ENCODE data around the gene PSTPIP2. TPM values are rescaled to one million over a fixed set of nuclear protein-coding genes. Genes with fewer than 3 reads are reported as not detected.

Gene PSTPIP2
- total and polyA plus RNA-seq, 2 of the 8 experiments (the other 6 are each of a cell fraction or from before 2014, with no cell fraction given) = 1.8 to 2.4 TPM

- H3K56ac ChIP-seq (replicated peaks; ENCODE audit: insufficient read length, low read depth, low read length) = no peak overlapping the region
- no peak overlapping the region for H3K4me3 ChIP-seq (ENCODE audit: extremely low read depth in 1 of 4, insufficient read depth in 2 of 4, low read depth in 3 of 4, low read length in 4 of 4)
- no peak overlapping the region for H3K23ac ChIP-seq (ENCODE audit: insufficient read length)
- CTCF ChIA-PET (ENCODE audit: partially characterized antibody) = interaction anchor here (0.9 kb wide), 1 partner anchor 116 kb away, joined by 3 read pairs; no protein-coding TSS in a partner anchor
- H3K4ac ChIP-seq (replicated peaks; ENCODE audit: insufficient read length, low read depth, low read length) = no peak overlapping the region
- DNase-seq (ENCODE audit: low read depth in 1 of 2, low spot score in 2 of 2) = no peak
- H2BK5ac ChIP-seq (ENCODE audit: low read depth, low read length) = no peak overlapping the region
- H3K27me3 ChIP-seq (replicated peaks in 1 of 4; ENCODE audit: control insufficient read depth in 3 of 4, extremely low read depth in 1 of 4, insufficient read depth in 3 of 4, low read length in 3 of 4) = no peaks in the 10 kb centered on the region
- no peak overlapping the region for H3K9ac ChIP-seq (replicated peaks in 1 of 4; ENCODE audit: extremely low read depth in 1 of 4, low read depth in 3 of 4, low read length in 3 of 4)
- no peak overlapping the region for H2BK12ac ChIP-seq (ENCODE audit: low read depth, low read length)
- no peak overlapping the region for H2BK15ac ChIP-seq (ENCODE audit: low read length)
- H4K91ac ChIP-seq (replicated peaks; ENCODE audit: insufficient read length, low read length) = no peak overlapping the region
- H2BK120ac ChIP-seq (replicated peaks; ENCODE audit: low read depth, low read length) = no peak overlapping the region
- H3K79me2 ChIP-seq (ENCODE audit: control insufficient read depth in 1 of 2, insufficient read depth in 2 of 2, low read length in 2 of 2) = peaks cover 0 to 5% of the 10 kb centered on the region in 2 experiments; a peak in 2 of 4 replicates
- H4K5ac ChIP-seq (ENCODE audit: insufficient read length, low read depth, low read length) = no peak overlapping the region
- H3K4me1 ChIP-seq (replicated peaks in 1 of 4; ENCODE audit: control insufficient read depth in 3 of 4, insufficient read depth in 4 of 4, low read length in 3 of 4) = no peaks in the 10 kb centered on the region
- no peaks in the 10 kb centered on the region for H3K79me1 ChIP-seq (ENCODE audit: low read depth, low read length)
- POLR2A ChIA-PET (ENCODE audit: partially characterized antibody) = no interaction called here
- H4K20me1 ChIP-seq (replicated peaks in 1 of 2; ENCODE audit: control insufficient read depth in 1 of 2, insufficient read depth in 2 of 2, low read length in 2 of 2) = peaks cover 0 to 3% of the 10 kb centered on the region in 2 experiments
- FAIRE-seq = no peak
- TF ChIP-seq BCL11A (IDR thresholded peaks at IDR 0.05; ENCODE audit: low read depth in 2 of 2, low read length in 2 of 2) (no peak), RBBP5 (IDR thresholded peaks at IDR 0.05; ENCODE audit: borderline replicate concordance, low read depth, low read length) (no peak), KDM4A (IDR thresholded peaks at IDR 0.05; ENCODE audit: low read depth, low read length, severe bottlenecking) (no peak), SIN3A (conservative IDR thresholded peaks at IDR 0.05 in 1 of 2, IDR thresholded peaks at IDR 0.05 in 1 of 2; ENCODE audit: low read depth in 1 of 2, low read length in 2 of 2) (no peak), EZH2 (IDR thresholded peaks at IDR 0.05; ENCODE audit: low read depth, low read length, severe bottlenecking) (no peak), TAF1 (IDR thresholded peaks at IDR 0.05; ENCODE audit: low read depth, low read length) (no peak)
- H3K4me2 ChIP-seq (ENCODE audit: insufficient read depth in 1 of 2, low read depth in 2 of 2, low read length in 2 of 2) = no peak overlapping the region
- H4K8ac ChIP-seq (ENCODE audit: extremely low read depth, insufficient read depth, low read length) = no peak overlapping the region
- no peak overlapping the region for H3K14ac ChIP-seq (ENCODE audit: insufficient read length)
- H3K18ac ChIP-seq (ENCODE audit: extremely low read depth, low read length) = no peak overlapping the region
- H3K23me2 ChIP-seq (ENCODE audit: low read depth, low read length) = no peaks in the 10 kb centered on the region
- no peak overlapping the region for H3K27ac ChIP-seq (ENCODE audit: low read depth, low read length)
- peaks cover 2 to 23% (median 20%) of the 10 kb centered on the region in 4 experiments; a peak in 7 of 8 replicates for H3K36me3 ChIP-seq (ENCODE audit: control insufficient read depth in 2 of 4, insufficient read depth in 4 of 4, low read length in 3 of 4)
- no peak overlapping the region for H2BK20ac ChIP-seq (ENCODE audit: low read length)
- no peak overlapping the region for H2AFZ ChIP-seq (ENCODE audit: low read length)
- H3K9me3 ChIP-seq (ENCODE audit: insufficient read depth in 2 of 2, low read depth in 1 of 2, low read length in 1 of 2) = no peaks in the 10 kb centered on the region
- no peak overlapping the region for H2AK5ac ChIP-seq (ENCODE audit: low read depth, low read length)
Measured at GRCh38 chr18:45957100-45957499, 115.0 kb downstream of the PSTPIP2 start.
